Nephron progenitor cell (in vitro differentiated cells): Measurements from ENCODE around the gene OTOGL.

ENCODE experiments used
- DNase-seq: peaks from one replicate; pipeline ENCODE4 v3.0.0; 2021
- H3K27ac Mint-ChIP-seq: 2 replicates; pipeline ENCODE4 v1.8.0; 2021; ENCODE audit warnings: mild to moderate bottlenecking, moderate library complexity, mixed read lengths
- H3K27me3 Mint-ChIP-seq: 2 replicates; pipeline ENCODE4 v1.8.0; 2021; ENCODE audit warnings: mild to moderate bottlenecking, low read depth, mixed read lengths; ENCODE audit not compliant: poor library complexity
- H3K36me3 Mint-ChIP-seq: 2 replicates; pipeline ENCODE4 v1.8.0; 2021; ENCODE audit warnings: low read depth, mixed read lengths
- H3K4me1 Mint-ChIP-seq: 2 replicates; pipeline ENCODE4 v1.8.0; 2021; ENCODE audit warnings: mixed read lengths
- H3K4me3 Mint-ChIP-seq: 2 replicates; pipeline ENCODE4 v1.8.0; 2021; ENCODE audit warnings: mild to moderate bottlenecking, moderate library complexity, mixed read lengths
- H3K9me3 Mint-ChIP-seq: 2 replicates; pipeline ENCODE4 v1.8.0; 2021; ENCODE audit warnings: mild to moderate bottlenecking, moderate library complexity, mixed read lengths
- TF ChIP-seq, protein P1 (sequence below): fragments of 200-600 bp; sonication (generic); IDR thresholded peaks from 2 replicates; pipeline ENCODE4 v1.5.0; 2021; ENCODE audit warnings: antibody characterized with exemption

Gene OTOGL

GRCh38 chr12:80257920-80258319, 158.6 kb downstream of the OTOGL start:
- TF ChIP-seq, protein P1, sequence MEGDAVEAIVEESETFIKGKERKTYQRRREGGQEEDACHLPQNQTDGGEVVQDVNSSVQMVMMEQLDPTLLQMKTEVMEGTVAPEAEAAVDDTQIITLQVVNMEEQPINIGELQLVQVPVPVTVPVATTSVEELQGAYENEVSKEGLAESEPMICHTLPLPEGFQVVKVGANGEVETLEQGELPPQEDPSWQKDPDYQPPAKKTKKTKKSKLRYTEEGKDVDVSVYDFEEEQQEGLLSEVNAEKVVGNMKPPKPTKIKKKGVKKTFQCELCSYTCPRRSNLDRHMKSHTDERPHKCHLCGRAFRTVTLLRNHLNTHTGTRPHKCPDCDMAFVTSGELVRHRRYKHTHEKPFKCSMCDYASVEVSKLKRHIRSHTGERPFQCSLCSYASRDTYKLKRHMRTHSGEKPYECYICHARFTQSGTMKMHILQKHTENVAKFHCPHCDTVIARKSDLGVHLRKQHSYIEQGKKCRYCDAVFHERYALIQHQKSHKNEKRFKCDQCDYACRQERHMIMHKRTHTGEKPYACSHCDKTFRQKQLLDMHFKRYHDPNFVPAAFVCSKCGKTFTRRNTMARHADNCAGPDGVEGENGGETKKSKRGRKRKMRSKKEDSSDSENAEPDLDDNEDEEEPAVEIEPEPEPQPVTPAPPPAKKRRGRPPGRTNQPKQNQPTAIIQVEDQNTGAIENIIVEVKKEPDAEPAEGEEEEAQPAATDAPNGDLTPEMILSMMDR: no peak
- no peaks in the 10 kb centered on the region for H3K36me3 Mint-ChIP-seq
- peaks cover 25% of the 10 kb centered on the region for H3K4me1 Mint-ChIP-seq
- peaks cover 5% of the 10 kb centered on the region for H3K27me3 Mint-ChIP-seq
- no peaks in the 10 kb centered on the region for H3K9me3 Mint-ChIP-seq
- DNase-seq: no peak
- H3K4me3 Mint-ChIP-seq: no peak overlapping the region
- H3K27ac Mint-ChIP-seq: no peak overlapping the region

DNA sequence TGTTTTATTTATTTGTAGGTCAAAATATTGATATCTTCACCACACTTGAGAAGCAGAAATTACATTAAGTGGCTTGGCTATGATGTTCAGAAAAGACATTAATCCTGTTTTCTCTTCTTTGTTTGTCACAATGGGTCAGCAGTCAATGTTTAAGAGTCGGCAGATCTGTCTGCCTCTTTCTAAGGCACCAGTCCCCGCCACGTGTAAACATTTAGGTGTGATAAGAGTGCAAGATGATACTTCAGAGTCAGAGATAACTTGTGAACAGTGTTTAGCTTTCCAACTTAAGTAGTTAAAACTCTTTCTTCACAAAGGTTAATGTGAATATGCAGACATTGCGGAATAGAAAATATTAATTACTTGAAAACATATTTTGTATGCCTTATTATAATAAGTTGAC, 160.9 kb downstream of the OTOGL start:
- no peak overlapping the region for H3K4me3 Mint-ChIP-seq
- H3K27me3 Mint-ChIP-seq: peaks cover 2% of the 10 kb centered on the region
- DNase-seq: no peak
- no peaks in the 10 kb centered on the region for H3K9me3 Mint-ChIP-seq
- no peak overlapping the region for H3K27ac Mint-ChIP-seq
- no peaks in the 10 kb centered on the region for H3K36me3 Mint-ChIP-seq
- peaks cover 25% of the 10 kb centered on the region for H3K4me1 Mint-ChIP-seq
- TF ChIP-seq, protein P1: no peak

GRCh38 chr12:80261403-80261802, 162.1 kb downstream of the OTOGL start:
- Mint-ChIP-seq H3K27ac (no peak overlapping the region), H3K27me3 (peaks cover 6% of the 10 kb centered on the region), H3K36me3 (no peaks in the 10 kb centered on the region), H3K4me3 (no peak overlapping the region), H3K4me1 (peaks cover 25% of the 10 kb centered on the region), H3K9me3 (no peaks in the 10 kb centered on the region)
- DNase-seq: no peak
- TF ChIP-seq, protein P1: no peak

DNA sequence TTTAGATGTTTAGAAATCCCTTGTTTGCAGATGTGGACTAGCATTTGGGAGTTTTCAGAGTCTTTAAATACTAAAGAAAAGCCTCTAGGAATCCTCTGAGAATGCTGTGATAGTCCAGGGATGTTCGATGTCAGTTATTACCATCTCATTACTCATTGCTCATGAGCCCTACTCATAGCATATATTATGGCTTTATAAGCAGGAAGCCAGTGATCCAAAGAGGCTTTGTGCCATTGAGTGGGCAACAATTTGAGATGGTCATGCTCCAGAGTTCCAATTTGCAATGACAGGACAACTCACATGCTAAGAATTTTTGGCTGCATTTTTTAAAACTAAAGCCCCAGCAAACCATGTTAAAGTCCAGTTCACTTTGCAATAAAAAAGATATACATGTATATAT, 163.0 kb downstream of the OTOGL start:
- Mint-ChIP-seq H3K27ac (no peak overlapping the region), H3K4me1 (peaks cover 15% of the 10 kb centered on the region), H3K4me3 (no peak overlapping the region), H3K36me3 (no peaks in the 10 kb centered on the region), H3K9me3 (no peaks in the 10 kb centered on the region), H3K27me3 (peaks cover 4% of the 10 kb centered on the region)
- TF ChIP-seq, protein P1: no peak
- no peak for DNase-seq

- TF ChIP-seq, protein P1: no peak
- Mint-ChIP-seq H3K36me3 (no peaks in the 10 kb centered on the region), H3K9me3 (no peaks in the 10 kb centered on the region), H3K27me3 (peaks cover 4% of the 10 kb centered on the region), H3K27ac (no peak overlapping the region), H3K4me3 (no peak overlapping the region), H3K4me1 (peaks cover 14% of the 10 kb centered on the region)
- no peak for DNase-seq
These were observed 163.4 kb downstream of the OTOGL start for GRCh38 chr12:80262771-80263170.

DNA sequence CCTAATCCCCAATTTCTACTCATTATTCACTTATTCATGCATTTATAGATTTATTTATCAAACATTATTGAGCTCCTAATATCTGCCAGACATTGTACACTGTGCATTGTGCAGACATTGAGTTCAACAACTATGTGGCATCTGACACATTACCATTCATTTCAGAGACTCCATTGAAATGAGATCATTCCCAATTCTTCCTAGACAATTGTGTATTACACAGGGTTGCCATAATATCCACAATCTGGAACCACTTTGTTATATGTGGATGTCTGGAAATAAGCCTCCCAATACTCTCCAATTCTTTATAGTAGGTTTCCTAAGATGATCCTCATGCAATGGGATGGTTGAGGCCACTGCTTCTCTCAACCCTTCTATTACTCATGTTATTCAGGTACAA, 165.0 kb downstream of the OTOGL start:
- TF ChIP-seq, protein P1: no peak
- Mint-ChIP-seq H3K9me3 (no peaks in the 10 kb centered on the region), H3K36me3 (no peaks in the 10 kb centered on the region), H3K27me3 (peaks cover 4% of the 10 kb centered on the region), H3K4me1 (peaks cover 22% of the 10 kb centered on the region), H3K4me3 (no peak overlapping the region), H3K27ac (no peak overlapping the region)
- no peak for DNase-seq
